ENCODE measurements around the gene ACTN1. TPM values are rescaled to one million over a fixed set of nuclear protein-coding genes. Genes with fewer than 3 reads are reported as not detected.

ACTN1 gene
- total RNA-seq, 1 donor from 2014 or later: 136 TPM

DNA sequence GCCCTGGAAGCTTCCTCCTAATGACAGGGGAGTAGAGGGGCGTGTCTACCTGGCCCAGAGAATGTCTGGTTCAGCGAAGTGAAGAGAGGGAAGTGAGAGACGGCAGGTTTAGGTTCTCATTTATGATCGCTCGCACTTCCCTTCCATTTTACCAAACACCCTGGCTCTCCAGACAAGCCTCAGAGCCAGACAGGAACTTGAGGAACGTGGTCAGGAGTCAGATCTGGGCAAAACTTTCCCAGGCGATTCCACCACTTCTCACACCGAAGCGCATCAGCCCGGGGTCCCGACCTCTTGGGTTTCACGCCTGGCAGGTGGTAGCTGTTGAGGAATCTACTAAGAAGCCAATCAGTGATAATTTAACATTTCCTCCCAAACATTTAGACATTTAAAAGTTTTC, 21.3 kb downstream of the ACTN1 start:
- DNase-seq (ENCODE audit: missing footprints): no peak
- intact Hi-C loops (cut with DNase I): no loop called here
- no peak for ATAC-seq

DNA sequence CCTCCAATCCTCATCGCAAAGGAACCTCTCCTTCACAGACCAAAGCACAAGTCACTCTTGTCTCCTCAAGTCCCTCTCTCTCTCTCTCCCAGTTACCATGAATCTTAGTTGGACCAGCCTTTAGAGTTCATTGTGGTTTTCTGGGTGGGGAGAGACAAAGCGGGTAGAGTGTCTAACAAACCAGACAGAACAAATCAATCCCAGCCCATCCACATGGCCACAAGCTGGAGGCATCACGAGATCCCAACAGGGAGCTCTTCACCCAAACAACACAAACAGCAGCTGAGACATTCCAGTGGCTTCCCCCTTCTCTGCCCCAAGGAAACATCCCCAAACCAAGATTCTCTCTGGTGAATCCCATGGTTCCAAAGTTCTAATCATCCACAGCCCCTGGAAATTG, 22.4 kb downstream of the ACTN1 start:
- no peak for DNase-seq (ENCODE audit: missing footprints)
- ATAC-seq: no peak
- intact Hi-C loops (cut with DNase I): no loop called here

DNA sequence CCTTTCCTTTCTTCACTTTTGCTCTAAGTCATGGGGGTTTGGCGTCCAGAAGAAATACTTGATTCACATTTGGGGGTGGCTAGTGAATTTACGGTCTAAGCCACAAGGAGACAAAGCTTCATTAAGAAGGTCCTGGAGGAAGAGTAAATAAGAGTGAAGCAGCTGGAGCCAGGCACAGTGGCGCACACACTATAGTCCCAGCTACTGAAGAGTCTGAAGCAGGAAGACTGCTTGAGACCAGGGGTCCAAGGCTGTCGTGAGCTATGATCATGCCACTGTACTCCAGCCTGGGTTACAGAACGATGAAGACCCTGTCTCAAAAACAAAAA, 23.3 kb downstream of the ACTN1 start:
- DNase-seq (ENCODE audit: missing footprints) (no peak), ATAC-seq (no peak)
- intact Hi-C loops (cut with DNase I): no loop called here

DNA sequence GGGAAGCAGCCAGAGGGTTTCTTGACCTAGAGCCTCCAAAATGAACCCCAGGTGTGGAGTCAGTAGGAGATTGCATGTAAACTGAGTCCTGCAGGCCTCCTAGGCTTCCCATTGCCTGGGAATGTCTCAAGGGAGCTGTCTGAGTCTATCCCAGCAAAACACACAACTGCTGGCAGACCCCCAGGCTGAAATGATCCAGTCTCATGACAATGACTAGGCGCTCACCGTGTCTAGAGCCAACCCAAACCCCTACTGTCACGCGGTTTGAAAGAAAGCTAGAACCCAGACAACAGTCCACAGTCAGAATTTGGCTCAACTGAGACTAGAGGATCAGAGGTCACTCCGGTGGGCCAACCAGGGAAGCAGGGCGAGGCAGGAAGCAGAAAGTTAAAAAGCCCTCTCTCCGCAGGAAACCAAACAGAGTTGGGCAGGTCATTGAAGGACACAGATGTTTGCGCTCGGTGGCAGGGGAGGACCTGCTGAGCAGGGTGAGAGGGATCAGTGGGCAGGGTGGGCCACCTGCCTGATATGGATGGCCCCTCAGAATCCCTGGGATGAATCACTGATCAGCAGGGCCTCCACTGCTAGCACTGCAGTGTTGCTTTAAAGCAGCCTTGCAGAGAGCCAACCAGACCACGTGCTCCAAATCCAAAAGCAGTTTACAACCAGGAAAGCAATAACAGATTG, 23.8 kb downstream of the ACTN1 start:
- DNase-seq (ENCODE audit: missing footprints) (no peak), ATAC-seq (no peak)
- intact Hi-C loops (cut with DNase I): no loop called here

DNA sequence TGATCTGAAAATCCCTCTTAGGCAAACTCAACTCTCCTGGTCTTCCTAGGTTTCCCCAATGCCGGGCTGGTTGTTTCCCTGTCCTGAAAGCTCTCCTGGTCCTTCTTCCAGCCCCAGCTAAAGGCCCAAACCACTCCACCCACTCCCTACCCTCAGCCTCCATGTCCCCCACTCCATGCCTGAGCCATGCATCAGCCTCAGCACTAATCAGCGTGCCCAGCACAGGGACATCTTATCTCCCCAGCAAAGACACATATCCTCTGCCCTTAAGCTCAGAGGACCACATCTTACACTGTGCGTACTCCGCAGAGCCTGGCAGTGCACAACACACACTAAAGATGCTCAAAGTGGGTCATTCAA, 25.9 kb downstream of the ACTN1 start:
- DNase-seq (ENCODE audit: missing footprints): no peak
- intact Hi-C loops (cut with DNase I): no loop called here
- no peak for ATAC-seq

DNA sequence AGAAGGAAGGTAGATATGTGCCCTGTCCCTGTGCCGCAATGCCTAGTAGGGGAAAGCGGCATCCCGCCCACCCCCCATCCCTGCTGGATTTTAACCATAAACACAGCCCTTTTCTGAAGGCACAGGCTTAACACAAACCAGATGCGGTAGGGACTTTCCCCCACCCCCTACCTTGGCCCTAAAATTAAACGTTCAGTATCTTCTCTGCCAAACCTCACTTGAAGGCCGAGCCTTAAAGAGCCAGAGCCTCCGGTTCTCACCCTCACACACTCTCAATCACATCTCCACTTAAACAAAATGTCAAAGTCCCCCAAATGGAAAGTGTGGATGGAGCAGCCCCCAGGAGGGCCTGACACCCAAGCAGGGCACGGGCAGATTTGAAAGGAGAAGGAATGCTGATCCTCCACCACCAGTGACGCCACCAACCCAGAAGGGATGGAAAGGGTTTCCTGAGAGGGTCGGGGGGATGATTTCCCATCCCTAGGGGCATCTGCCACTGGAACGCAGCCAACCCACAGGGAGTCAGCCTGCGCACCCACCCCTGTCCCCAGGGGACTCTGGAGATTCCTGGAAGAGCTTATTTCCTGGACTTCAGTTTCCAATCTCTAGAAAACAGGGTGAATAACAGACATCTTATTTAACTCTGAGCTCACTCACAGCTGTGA, 26.4 kb downstream of the ACTN1 start:
- no peak for DNase-seq (ENCODE audit: missing footprints)
- peak; percentile 68 for ATAC-seq

DNA sequence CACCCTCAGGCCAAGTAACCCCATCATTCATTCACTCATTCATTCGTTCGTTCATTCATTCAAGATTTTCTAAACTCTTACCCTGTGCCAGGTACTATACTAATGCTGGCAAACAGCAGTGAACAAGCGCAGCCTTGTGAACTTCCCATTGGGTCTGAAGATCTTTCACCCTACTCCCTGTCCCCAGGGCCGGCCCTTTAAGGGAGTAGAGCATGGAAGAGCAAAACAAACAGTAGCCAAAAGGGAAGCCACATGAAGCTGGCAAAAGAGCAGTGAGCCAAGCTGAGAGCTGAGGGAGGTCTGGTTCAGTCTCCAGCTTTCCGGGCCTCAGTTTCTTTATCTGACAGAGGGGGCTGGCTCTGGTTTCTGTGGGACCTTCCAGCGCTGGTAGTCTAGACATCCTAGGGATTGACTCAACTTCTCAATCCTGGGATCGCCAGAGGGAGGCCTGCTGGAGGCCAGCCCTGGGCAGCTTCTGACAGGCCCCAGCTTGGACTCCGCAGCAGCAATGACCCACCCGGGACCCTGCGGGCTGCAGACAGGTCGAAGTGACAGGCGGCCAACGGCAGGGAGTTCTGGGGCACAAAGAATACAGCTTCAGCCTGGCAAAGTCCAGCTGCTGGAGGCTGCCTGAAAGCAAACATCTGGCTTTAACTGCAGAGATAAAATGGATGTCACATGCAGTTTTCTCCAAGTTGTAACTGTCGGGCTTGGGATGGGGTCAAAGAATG, 27.1 kb downstream of the ACTN1 start:
- intact Hi-C loops (cut with DNase I): no loop called here
- peak; percentile 49 for ATAC-seq
- peak; percentile 79 for DNase-seq (ENCODE audit: missing footprints)

More for the DNA sequence above, 26.4 kb downstream of the ACTN1 start:
- intact Hi-C loops (cut with DNase I): no loop called here

DNA sequence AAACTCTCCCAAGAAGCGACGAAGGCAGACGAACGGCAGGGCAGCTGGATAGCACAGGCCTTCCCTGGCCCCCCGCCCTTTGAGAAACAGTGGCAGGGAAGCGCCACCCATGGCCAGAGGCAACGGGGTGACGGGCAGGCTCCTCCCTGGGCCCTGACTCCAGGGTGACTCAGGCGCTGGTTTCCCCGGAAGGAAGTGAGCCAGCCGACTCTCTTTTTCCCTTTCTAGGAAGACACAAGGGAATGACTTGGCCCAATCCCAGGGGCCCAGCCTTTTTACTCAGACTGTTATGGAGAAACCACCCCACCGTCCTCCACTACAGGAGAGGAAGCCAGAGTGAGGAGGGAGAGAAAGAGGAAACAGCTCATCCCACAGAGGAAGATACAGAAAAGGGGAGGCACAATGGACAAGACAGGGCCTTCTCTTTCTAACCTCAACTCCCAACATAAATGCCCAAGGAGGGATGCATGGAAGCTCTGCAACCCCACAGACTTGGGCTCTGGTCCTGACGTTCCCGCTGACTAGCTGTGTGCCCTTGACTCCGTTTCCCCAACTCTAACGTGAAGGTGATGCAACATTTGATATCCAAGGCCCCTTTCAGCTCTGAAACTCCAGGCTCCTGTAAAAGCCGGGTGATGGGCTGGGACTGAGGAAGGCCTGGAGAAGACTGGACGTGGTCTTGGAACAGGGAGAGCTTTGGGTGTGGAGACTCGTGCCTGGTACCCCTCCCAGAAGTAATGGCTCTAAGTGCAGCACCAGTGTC, 27.9 kb downstream of the ACTN1 start:
- intact Hi-C loops (cut with DNase I): no loop called here
- DNase-seq (ENCODE audit: missing footprints): peak; percentile 90
- ATAC-seq: peak; percentile 29

DNA sequence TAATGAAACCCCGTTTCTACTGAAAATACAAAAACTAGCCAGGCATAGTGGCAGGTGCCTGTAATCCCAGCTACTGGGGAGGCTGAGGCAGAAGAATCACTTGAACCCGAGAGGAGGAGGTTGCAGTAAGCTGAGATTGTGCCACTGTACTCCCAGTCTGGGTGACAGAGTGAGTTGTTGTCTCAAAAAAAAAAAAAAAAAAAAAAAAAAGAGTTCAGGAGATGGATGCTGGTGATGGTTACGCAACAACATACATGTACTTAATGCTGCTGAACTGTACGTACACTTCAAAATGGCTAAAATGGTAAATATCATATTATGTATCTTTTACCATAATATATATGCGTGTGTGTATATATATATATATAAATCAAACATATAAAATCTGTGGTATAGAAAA, 29.0 kb downstream of the ACTN1 start:
- intact Hi-C loops (cut with DNase I): no loop called here
- DNase-seq (ENCODE audit: missing footprints) (no peak), ATAC-seq (no peak)

DNA sequence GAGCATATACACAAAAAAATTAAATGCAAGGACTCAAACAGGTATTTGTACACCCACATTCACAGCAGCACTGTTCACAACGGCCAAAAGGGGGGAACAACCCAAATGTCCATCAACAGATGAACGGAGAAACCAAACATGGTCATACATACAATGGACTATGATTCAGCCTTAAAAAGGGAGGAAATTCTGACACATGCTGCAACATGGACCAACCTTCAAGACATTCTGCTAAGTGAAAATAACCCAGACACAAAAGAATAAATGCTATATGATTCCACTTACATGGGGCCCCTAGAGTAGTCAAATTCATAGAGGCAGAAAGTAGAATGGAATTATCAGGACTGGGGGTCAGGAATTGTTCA, 29.5 kb downstream of the ACTN1 start:
- no peak for DNase-seq (ENCODE audit: missing footprints)
- intact Hi-C loops (cut with DNase I): no loop called here
- ATAC-seq: no peak

DNA sequence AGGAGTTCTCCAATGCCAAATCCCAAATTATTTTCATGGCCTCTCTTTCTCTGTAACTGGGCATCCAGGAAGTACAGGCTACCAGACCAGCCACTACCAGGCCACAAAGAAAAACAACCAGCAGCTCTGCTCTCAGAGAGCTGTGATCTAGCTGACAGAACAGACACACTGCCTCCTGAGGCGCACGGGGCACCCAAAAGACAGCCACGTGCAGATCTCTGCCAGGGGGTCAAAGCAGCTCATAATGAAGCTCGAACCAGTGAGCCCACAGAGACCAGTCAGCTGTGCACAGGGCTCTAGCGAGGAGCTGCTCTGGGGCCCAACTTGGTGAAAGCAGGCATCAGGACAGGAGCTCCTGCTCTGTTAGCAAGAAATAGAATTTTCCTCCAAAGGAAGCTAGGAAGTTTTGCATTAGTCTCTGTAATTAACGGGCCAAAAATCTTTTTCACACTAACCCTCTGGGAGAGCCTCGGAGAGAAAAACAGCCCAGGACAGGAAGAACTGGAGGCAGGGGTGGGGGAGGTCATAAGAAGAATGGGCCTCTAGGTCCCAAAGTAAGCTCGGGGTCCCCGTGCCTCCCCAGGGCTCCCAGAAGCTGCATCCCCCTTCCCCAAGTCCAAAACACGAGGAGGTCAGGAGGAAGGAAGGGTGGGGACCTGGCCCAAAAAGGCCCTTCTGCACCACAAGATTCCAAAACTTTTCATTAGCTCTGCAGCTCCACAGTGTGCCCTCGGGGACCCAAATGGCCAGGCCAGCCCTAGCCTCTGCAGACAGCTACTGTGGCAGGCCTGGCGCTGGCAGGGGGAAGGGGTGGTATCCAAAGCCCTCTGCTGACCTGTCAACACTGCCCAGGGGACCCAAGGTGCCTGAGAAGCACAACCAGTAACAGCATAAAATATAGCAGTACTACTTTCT, 30.2 kb downstream of the ACTN1 start:
- no peak for ATAC-seq
- intact Hi-C loops (cut with DNase I): no loop called here
- peak; percentile 55 for DNase-seq (ENCODE audit: missing footprints)

DNA sequence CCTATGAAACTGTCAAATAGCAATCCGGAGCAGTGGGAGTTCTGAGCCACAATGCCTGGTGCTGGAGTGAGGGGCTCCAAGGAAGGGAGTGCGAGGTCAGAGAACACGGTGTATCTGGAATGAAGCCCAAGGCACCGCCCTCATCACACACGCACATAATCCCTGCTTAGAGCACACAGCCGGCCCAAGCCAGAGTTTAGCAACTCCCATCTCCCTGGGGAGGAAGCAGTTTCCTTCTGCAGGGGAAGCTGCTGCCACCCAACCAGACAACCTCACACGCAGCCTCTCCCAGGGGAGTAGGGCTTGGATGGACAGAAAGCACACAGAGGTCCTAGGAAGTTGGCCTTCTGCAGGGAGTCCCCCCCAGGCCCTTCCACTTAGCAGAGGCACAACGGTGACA, 31.3 kb downstream of the ACTN1 start:
- ATAC-seq (peak; percentile 65), DNase-seq (ENCODE audit: missing footprints) (peak; percentile 86)
- intact Hi-C loops (cut with DNase I): no loop called here

DNA sequence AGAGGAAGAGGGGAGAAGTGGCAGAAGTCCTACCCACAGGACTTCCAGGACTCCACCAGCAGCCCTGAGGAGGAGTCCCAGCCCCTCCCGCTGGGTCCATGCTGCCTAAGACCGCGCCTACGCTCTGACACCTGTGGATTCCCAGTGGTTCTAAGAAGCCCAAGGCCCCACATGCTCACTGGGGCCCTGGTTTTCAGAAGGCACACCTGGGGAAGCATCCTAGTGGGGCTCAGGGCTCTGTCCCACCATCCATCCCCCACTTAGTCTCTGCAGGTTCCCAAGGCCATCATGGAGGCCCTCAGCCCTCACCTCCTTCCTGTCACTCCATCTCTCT, 32.6 kb downstream of the ACTN1 start:
- no peak for DNase-seq (ENCODE audit: missing footprints)
- intact Hi-C loops (cut with DNase I): no loop called here

DNA sequence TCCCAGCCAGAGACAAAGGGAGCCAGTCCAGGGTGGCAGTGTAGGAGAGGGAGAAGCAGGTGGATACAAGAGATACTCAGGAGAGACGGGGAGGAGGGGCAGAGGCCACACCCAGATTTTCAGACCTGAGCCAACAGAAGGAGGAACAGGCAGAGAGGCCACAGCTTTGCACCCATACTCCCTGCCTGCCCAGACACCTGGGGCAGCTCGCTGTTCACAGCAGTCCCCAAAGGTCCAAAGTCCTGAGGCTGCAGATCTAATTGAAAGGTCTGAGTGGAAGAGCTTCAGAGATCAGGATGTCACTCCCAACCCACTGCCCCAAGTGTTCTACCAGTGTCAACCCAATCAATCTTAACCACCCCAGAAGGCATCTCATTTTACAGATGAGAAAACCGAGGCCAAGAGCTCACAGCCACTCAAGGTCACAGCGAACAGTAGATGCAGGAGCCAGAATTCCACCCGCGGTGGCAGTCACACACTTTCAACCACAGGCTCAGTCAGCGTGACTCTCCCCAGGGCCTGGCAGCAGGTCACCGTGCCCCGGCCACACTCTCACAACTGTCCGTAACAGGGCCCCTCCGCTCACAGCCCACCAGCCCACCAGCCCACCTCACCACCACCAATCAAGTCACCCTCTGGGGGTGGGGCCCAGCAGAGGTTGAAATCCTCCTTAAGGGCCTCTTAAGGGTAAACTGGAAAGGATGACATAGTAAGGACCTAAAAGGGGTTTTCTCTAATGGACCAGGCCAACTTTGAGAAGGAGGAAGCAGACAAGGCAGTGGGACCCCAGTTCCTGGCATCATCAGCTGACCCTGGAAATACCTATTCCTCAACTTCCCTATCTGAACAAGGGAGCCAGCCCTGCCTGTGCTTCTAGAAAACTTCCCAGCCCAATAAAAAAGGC, 33.3 kb downstream of the ACTN1 start:
- no peak for DNase-seq (ENCODE audit: missing footprints)
- no peak for ATAC-seq
- intact Hi-C loops (cut with DNase I): no loop called here

More for the DNA sequence above, 32.6 kb downstream of the ACTN1 start:
- ATAC-seq: no peak

DNA sequence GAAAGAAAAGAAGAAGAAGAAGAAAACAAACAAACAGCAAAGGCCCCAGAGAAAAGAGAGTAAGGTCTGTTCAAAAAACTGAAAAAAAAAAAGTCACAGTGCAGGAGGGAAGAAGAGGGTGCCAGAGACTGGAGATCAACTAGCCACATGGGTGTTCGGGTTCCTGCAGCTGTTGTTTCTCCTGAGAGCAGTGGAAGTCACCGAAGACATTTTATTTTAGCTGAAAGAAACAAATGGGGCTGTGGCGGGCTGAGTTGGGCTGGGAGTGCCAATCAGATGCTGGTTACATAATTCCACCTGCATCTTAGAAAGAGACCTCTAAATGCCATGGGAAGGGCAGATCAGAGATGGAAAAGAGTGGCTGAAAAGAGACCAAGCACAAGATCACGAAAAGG, 33.9 kb downstream of the ACTN1 start:
- DNase-seq (ENCODE audit: missing footprints): peak; percentile 22
- intact Hi-C loops (cut with DNase I): no loop called here
- ATAC-seq: no peak

DNA sequence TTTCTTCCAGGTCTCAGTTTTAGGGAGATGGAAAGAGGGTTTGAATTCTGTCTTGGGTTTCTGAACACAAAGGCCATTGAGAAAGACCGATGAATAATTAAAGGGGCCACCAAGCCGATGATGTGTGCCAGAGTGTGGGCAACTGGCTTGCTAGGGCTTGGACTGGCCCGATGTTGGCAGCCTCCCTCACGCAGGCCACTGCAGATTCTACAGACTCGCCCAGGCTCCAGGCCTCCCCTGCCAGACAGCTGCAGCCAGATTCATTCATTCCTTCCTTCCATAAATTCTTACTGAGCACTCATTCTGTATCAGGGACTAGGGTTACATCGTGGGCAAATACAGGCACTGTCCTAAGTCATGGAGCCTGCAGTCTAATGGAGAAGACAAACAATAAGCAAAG, 34.9 kb downstream of the ACTN1 start:
- DNase-seq (ENCODE audit: missing footprints) (no peak), ATAC-seq (no peak)
- intact Hi-C loops (cut with DNase I): no loop called here

DNA sequence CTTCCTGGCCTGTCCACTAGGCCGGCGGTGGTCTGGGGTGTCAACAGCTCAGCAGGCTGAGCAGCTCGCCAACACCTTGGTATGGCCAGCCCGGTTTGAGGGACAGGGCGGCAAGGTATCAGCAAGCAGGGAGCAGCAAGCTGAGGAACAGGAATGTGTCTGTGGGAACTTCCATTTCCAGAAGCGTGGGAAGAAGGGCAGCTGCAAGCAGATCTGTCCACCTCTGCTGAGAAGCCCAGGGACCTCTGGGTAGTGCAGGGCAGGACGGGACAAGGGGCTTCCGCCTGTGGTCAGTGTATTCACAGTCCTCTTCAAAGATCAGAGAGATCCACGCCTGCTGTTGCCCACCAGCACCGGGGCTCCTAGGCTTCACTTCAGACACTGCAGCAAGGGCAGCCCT, 36.0 kb downstream of the ACTN1 start:
- DNase-seq (ENCODE audit: missing footprints) (peak; percentile 43), ATAC-seq (no peak)
- intact Hi-C loops (cut with DNase I): no loop called here

Measured in Right ventricle myocardium inferior (tissue), 1 donor.